ENCODE data around the gene PCOLCE2.

DNA sequence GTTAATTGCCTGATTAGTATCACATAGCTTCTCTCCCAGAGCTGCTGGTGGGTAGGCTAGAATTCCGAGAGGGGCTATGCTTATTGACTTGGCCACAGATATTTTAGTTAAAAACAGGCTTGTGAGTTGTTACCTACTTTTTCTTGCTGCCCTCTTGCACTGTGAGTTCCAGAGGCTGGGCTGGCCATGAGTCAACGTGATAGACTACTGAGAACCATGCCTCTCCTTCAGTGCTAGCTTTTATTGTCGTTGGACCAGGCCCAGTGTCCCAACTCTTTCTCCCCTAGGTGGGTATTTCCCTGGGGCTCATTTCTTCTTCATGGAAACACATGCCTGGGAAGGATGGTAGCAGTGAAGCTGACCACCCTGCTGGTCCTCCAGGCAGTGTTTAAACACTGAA lies 20.4 kb upstream of the PCOLCE2 start:
- TF ChIP-seq CTCF (IDR thresholded peaks at IDR 0.05): no peak
- no peak for TF ChIP-seq POLR2AphosphoS5 (IDR thresholded peaks at IDR 0.05; ENCODE audit: low read depth, low read length)
- no peak for TF ChIP-seq SIN3A (IDR thresholded peaks at IDR 0.05; ENCODE audit: borderline replicate concordance, insufficient read depth, low read depth, low read length)
- TF ChIP-seq TCF7L2 (IDR thresholded peaks at IDR 0.05; ENCODE audit: low read depth, low read length): no peak
- no peak for TF ChIP-seq REST (IDR thresholded peaks at IDR 0.05; ENCODE audit: insufficient read depth in 1 of 2, low read depth in 2 of 2, low read length in 1 of 2)
